ENCODE data around the gene OR8G1.

The OR8G1 gene

DNA sequence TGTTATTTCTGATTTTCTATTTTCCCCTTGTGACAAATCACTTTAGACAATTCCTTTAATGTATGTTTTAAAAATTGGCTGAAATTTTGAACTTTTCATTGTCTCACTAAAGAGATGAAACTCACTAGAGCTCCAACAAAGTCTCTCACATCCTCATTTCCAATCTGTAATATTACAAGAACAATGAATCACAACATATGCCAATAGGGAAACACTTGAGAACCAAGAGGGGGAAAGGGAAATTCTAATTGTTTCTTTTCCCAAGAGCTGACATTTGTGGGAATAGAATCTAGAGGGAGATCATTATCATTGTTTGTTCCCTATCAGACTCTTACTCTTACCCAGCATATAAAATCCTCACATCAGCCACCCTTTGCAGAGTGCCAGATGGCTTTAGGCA lies 29.6 kb upstream of the OR8G1 start:
- no peak overlapping the region for H3K4me3 ChIP-seq (ENCODE audit: low read length)
- H3K4me2 ChIP-seq (ENCODE audit: low read length): no peak overlapping the region

DNA sequence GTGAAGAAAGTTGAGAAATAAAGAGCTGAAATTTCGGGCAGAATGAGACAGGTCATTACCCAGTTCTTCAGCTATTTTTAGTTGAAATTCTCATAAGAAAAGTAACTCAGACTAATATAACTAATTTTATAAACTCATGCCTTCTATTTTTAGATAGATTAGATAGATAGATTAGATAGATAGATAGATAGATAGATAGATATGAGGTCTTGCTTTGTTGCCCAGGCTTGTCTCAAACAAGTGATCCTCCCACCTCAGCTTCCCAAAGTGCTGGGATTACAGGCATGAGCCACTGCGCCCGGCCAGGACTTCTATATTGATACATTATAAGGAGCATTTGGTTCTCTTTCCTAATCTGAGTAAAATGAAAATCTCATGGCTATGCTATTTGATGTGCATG lies 26.9 kb upstream of the OR8G1 start:
- Histone ChIP-seq H3K4me1 (ENCODE audit: control insufficient read depth, low read length) (no peaks in the 10 kb centered on the region), H3K9me3 (ENCODE audit: control insufficient read depth, insufficient read depth, low read length) (no peaks in the 10 kb centered on the region), H3K9me2 (replicated peaks; ENCODE audit: control insufficient read depth, low read length) (no peaks in the 10 kb centered on the region), H3K27me3 (ENCODE audit: control insufficient read depth, low read length) (peaks cover 4% of the 10 kb centered on the region; the same call in 1 of the 2 replicates), H3K79me2 (ENCODE audit: control insufficient read depth, low read length) (no peaks in the 10 kb centered on the region), H3K27ac (ENCODE audit: low read depth, low read length) (no peak overlapping the region), H3F3A (ENCODE audit: control insufficient read depth, insufficient read depth) (no peaks in the 10 kb centered on the region), H3K4me3 (ENCODE audit: low read length) (no peak overlapping the region), H3K36me3 (ENCODE audit: control insufficient read depth, low read length) (no peaks in the 10 kb centered on the region), H3K4me2 (ENCODE audit: low read length) (no peak overlapping the region), H4K20me1 (ENCODE audit: control insufficient read depth, insufficient read depth, low read depth, low read length) (no peaks in the 10 kb centered on the region)
- TF ChIP-seq, protein P1, sequence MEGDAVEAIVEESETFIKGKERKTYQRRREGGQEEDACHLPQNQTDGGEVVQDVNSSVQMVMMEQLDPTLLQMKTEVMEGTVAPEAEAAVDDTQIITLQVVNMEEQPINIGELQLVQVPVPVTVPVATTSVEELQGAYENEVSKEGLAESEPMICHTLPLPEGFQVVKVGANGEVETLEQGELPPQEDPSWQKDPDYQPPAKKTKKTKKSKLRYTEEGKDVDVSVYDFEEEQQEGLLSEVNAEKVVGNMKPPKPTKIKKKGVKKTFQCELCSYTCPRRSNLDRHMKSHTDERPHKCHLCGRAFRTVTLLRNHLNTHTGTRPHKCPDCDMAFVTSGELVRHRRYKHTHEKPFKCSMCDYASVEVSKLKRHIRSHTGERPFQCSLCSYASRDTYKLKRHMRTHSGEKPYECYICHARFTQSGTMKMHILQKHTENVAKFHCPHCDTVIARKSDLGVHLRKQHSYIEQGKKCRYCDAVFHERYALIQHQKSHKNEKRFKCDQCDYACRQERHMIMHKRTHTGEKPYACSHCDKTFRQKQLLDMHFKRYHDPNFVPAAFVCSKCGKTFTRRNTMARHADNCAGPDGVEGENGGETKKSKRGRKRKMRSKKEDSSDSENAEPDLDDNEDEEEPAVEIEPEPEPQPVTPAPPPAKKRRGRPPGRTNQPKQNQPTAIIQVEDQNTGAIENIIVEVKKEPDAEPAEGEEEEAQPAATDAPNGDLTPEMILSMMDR (IDR thresholded peaks at IDR 0.05; ENCODE audit: low read depth, low read length, poor library complexity, severe bottlenecking): no peak
- TF ChIP-seq EZH2phosphoT487 (IDR thresholded peaks at IDR 0.05; ENCODE audit: borderline replicate concordance, low read length): no peak

More for the DNA sequence above, 29.6 kb upstream of the OR8G1 start:
- peaks cover 2% of the 10 kb centered on the region; the same call in 1 of the 2 replicates for H3K27me3 ChIP-seq (ENCODE audit: control insufficient read depth, low read length)
- H4K20me1 ChIP-seq (ENCODE audit: control insufficient read depth, insufficient read depth, low read depth, low read length): no peaks in the 10 kb centered on the region
- no peaks in the 10 kb centered on the region for H3K79me2 ChIP-seq (ENCODE audit: control insufficient read depth, low read length)
- H3K9me3 ChIP-seq (ENCODE audit: control insufficient read depth, insufficient read depth, low read length): no peaks in the 10 kb centered on the region
- no peaks in the 10 kb centered on the region for H3K9me2 ChIP-seq (replicated peaks; ENCODE audit: control insufficient read depth, low read length)
- no peak for TF ChIP-seq EZH2phosphoT487 (IDR thresholded peaks at IDR 0.05; ENCODE audit: borderline replicate concordance, low read length)
- TF ChIP-seq, protein P1 (IDR thresholded peaks at IDR 0.05; ENCODE audit: low read depth, low read length, poor library complexity, severe bottlenecking): no peak
- no peak overlapping the region for H3K27ac ChIP-seq (ENCODE audit: low read depth, low read length)
- no peaks in the 10 kb centered on the region for H3K4me1 ChIP-seq (ENCODE audit: control insufficient read depth, low read length)
- H3K36me3 ChIP-seq (ENCODE audit: control insufficient read depth, low read length): no peaks in the 10 kb centered on the region
- no peaks in the 10 kb centered on the region for H3F3A ChIP-seq (ENCODE audit: control insufficient read depth, insufficient read depth)

DNA sequence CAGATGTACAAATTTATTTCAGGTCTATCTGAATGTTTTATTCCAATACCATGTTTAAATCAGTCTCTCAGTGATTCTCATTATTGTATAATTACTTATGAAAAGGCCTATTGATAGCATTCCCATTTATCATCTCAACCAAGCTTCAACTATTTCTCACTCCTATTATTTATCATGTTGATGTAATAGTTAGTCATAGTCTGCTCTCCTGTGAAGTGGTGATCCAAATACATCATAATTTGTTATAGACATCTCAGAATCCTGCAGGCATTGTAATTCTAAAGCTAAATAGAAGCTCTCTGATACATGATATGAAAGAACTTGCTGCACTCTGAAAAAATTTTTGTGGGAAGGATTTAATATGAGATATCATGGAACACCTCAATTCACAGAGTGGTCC lies 21.8 kb upstream of the OR8G1 start:
- Histone ChIP-seq H3F3A (ENCODE audit: control insufficient read depth, insufficient read depth) (no peaks in the 10 kb centered on the region), H3K4me1 (ENCODE audit: control insufficient read depth, low read length) (no peaks in the 10 kb centered on the region), H3K36me3 (ENCODE audit: control insufficient read depth, low read length) (no peaks in the 10 kb centered on the region), H4K20me1 (ENCODE audit: control insufficient read depth, insufficient read depth, low read depth, low read length) (no peaks in the 10 kb centered on the region), H3K4me2 (ENCODE audit: low read length) (no peak overlapping the region), H3K9me3 (ENCODE audit: control insufficient read depth, insufficient read depth, low read length) (no peaks in the 10 kb centered on the region), H3K27ac (ENCODE audit: low read depth, low read length) (no peak overlapping the region), H3K27me3 (ENCODE audit: control insufficient read depth, low read length) (0 out of 2 replicates have a peak, but pooled peaks cover 3% of the 10 kb centered on the region), H3K9me2 (replicated peaks; ENCODE audit: control insufficient read depth, low read length) (no peaks in the 10 kb centered on the region), H3K79me2 (ENCODE audit: control insufficient read depth, low read length) (no peaks in the 10 kb centered on the region), H3K4me3 (ENCODE audit: low read length) (no peak overlapping the region)
- no peak for TF ChIP-seq EZH2phosphoT487 (IDR thresholded peaks at IDR 0.05; ENCODE audit: borderline replicate concordance, low read length)
- TF ChIP-seq, protein P1 (IDR thresholded peaks at IDR 0.05; ENCODE audit: low read depth, low read length, poor library complexity, severe bottlenecking): no peak

Measured in DOHH2 (cell line).